Activated CD8-positive, alpha-beta T cell treated with anti-CD3 and anti-CD28 coated beads for 36 hours (primary cell): ENCODE data around the gene CDH13. TPM values are rescaled to one million over a fixed set of nuclear protein-coding genes. Genes with fewer than 3 reads are reported as not detected.

ENCODE experiments used
- ATAC-seq: fragments of 200-7000 bp; cut with Tn5 transposase; one replicate; pipeline ENCODE4 v1.10.0; 2021; ENCODE audit warnings: mild to moderate bottlenecking, moderate library complexity
- CTCF ChIA-PET: fragments of 350-600 bp; sonication (Branson Sonifier 250); formaldehyde crosslinking; loops from one replicate; lab custom pipeline; 2021; ENCODE audit warnings: antibody characterized with exemption; lab: Charles Lee
- POLR2A ChIA-PET: fragments of 350-600 bp; sonication (Branson Sonifier 250); formaldehyde crosslinking; loops from one replicate; lab custom pipeline; 2021; ENCODE audit warnings: antibody characterized with exemption; lab: Charles Lee
- DNase-seq: peaks from one replicate; pipeline ENCODE4 v3.0.0-alpha.2; 2020
- H3K27ac Mint-ChIP-seq: one replicate; pipeline ENCODE4 v1.8.0; 2021; ENCODE audit warnings: mild to moderate bottlenecking, mixed read lengths
- H3K27me3 Mint-ChIP-seq: one replicate; pipeline ENCODE4 v1.8.0; 2021; ENCODE audit warnings: mixed read lengths
- H3K36me3 Mint-ChIP-seq: one replicate; pipeline ENCODE4 v1.8.0; 2021; ENCODE audit warnings: low read depth, mixed read lengths
- H3K4me1 Mint-ChIP-seq: one replicate; pipeline ENCODE4 v1.8.0; 2021; ENCODE audit warnings: low read depth, mixed read lengths
- H3K4me3 Mint-ChIP-seq: one replicate; pipeline ENCODE4 v1.8.0; 2021; ENCODE audit warnings: mild to moderate bottlenecking, moderate library complexity, mixed read lengths
- H3K9me3 Mint-ChIP-seq: one replicate; pipeline ENCODE4 v1.8.0; 2021; ENCODE audit warnings: mixed read lengths
- CTCF ChIP-seq: fragments of 200-600 bp; IDR thresholded peaks from one replicate; pipeline ENCODE4 v1.8.0; 2022; ENCODE audit warnings: antibody characterized with exemption, mild to moderate bottlenecking
- intact Hi-C: fragments of 100-400 bp; cut with micrococcal nuclease; formaldehyde crosslinking; loops from one replicate; pipeline ENCODE4 v1.10.0; 2022
- total RNA-seq, 2 experiments: library from RNA; stranded (reverse); gene quantifications; one replicate each; pipeline ENCODE4 v1.2.3, GENCODE V29; 2021

CDH13 gene
- total RNA-seq, 2 experiments from 2014 or later: not detected

- POLR2A ChIA-PET: no interaction called here
- H3K27ac Mint-ChIP-seq: no peak overlapping the region
- H3K27me3 Mint-ChIP-seq: no peaks in the 10 kb centered on the region
- H3K4me3 Mint-ChIP-seq: no peak overlapping the region
- H3K4me1 Mint-ChIP-seq: no peaks in the 10 kb centered on the region
- intact Hi-C loops: no loop called here
- H3K9me3 Mint-ChIP-seq: no peaks in the 10 kb centered on the region
- no peak for TF ChIP-seq CTCF
- no peaks in the 10 kb centered on the region for H3K36me3 Mint-ChIP-seq
- CTCF ChIA-PET: no interaction called here
- ATAC-seq: no peak
- no peak for DNase-seq
Observed at GRCh38 chr16:83481589-83481988, 854.8 kb downstream of the CDH13 start.

GRCh38 chr16:83482545-83483162 is 855.9 kb downstream of the CDH13 start:
- peaks cover under 1% of the 10 kb centered on the region for H3K27me3 Mint-ChIP-seq
- no peak overlapping the region for H3K4me3 Mint-ChIP-seq
- no peaks in the 10 kb centered on the region for H3K4me1 Mint-ChIP-seq
- TF ChIP-seq CTCF: no peak
- no peak for DNase-seq
- no peaks in the 10 kb centered on the region for H3K9me3 Mint-ChIP-seq
- ChIA-PET POLR2A (no interaction called here), CTCF (no interaction called here)
- intact Hi-C loops: no loop called here
- ATAC-seq: no peak
- no peaks in the 10 kb centered on the region for H3K36me3 Mint-ChIP-seq
- no peak overlapping the region for H3K27ac Mint-ChIP-seq

DNA sequence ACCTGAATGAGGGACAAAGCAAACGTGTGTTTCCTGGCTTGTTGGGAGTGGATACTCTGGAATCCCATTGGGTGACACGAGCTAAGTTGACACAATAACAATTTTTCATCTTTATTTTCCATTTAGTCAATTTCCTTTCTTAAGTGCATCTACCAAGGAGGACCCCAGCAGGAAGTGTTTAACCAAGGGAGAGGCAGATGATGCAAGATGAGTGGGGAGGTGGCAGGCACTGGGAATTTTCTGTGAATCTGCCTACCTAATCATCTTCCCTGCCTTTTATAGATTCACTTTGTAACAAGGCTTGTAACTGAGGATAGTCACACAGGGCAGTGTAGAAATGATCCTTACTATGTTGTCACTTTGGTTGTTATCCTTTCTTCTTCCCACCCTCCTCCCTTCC is 863.3 kb downstream of the CDH13 start:
- Mint-ChIP-seq H3K36me3 (no peaks in the 10 kb centered on the region), H3K9me3 (no peaks in the 10 kb centered on the region), H3K4me3 (no peak overlapping the region), H3K27ac (no peak overlapping the region), H3K4me1 (no peaks in the 10 kb centered on the region), H3K27me3 (peaks cover 2% of the 10 kb centered on the region)
- ATAC-seq (no peak), DNase-seq (no peak)
- ChIA-PET CTCF (no interaction called here), POLR2A (no interaction called here)
- intact Hi-C loops: no loop called here
- no peak for TF ChIP-seq CTCF

DNA sequence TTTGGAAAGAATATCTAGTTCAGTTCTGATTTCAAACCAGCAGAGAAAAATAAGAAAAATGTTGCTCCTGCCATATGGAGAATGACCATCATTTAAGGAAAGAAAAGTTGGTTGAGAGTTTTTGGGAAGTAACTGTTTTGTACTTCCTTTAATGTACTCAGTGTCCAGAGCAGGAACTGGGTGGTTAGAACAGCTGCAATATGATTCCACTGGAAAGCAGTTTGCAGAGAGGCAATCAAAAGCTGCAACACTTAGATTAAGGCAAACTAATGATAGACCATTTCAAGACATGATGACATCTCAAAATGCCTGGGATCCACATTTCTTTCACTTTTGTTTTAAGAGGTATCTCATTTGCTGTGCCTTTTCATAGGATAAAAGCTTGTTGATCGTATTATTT is 867.7 kb downstream of the CDH13 start:
- Mint-ChIP-seq H3K27me3 (no peaks in the 10 kb centered on the region), H3K27ac (no peak overlapping the region), H3K36me3 (no peaks in the 10 kb centered on the region), H3K9me3 (peaks cover 3% of the 10 kb centered on the region), H3K4me3 (no peak overlapping the region), H3K4me1 (no peaks in the 10 kb centered on the region)
- ATAC-seq (no peak), DNase-seq (no peak)
- no peak for TF ChIP-seq CTCF
- ChIA-PET POLR2A (no interaction called here), CTCF (no interaction called here)
- intact Hi-C loops: no loop called here

GRCh38 chr16:83501481-83501880 is 874.7 kb downstream of the CDH13 start:
- TF ChIP-seq CTCF: no peak
- Mint-ChIP-seq H3K36me3 (no peaks in the 10 kb centered on the region), H3K27me3 (no peaks in the 10 kb centered on the region), H3K27ac (no peak overlapping the region), H3K9me3 (peaks cover 4% of the 10 kb centered on the region), H3K4me1 (no peaks in the 10 kb centered on the region), H3K4me3 (no peak overlapping the region)
- ChIA-PET CTCF (no interaction called here), POLR2A (no interaction called here)
- DNase-seq (no peak), ATAC-seq (no peak)
- intact Hi-C loops: no loop called here
